ENCODE results near the gene SVOP. TPM values are rescaled to one million over a fixed set of nuclear protein-coding genes. Genes with fewer than 3 reads are reported as not detected.

SVOP gene
- total RNA-seq, 2 donors from 2014 or later: not detected

GRCh38 chr12:108981835-108982234 is 39.0 kb downstream of the SVOP start:
- H3K9ac ChIP-seq (ENCODE audit: extremely low read depth, low read length, poor library complexity, severe bottlenecking): no peak overlapping the region
- H3K27me3 ChIP-seq (ENCODE audit: control insufficient read depth, insufficient read depth, low read length, poor library complexity, severe bottlenecking): peaks cover 12% of the 10 kb centered on the region
- H3K36me3 Mint-ChIP-seq (ENCODE audit: low read depth): no peaks in the 10 kb centered on the region
- no peak overlapping the region for H3K4me3 ChIP-seq (ENCODE audit: low read length)
- DNase-seq: no peak
- 70 to 75% methylated on average over 4 of the region's 4 CpGs for WGBS, 2 experiments (ENCODE audit: insufficient coverage in 1 of 2, insufficient read length in 1 of 2)
- H3K27ac Mint-ChIP-seq: no peak overlapping the region
- peaks cover 2% of the 10 kb centered on the region for H3K27me3 Mint-ChIP-seq (ENCODE audit: insufficient read depth)
- no peaks in the 10 kb centered on the region for H3K9me3 Mint-ChIP-seq
- H3K27ac ChIP-seq (ENCODE audit: low read depth, low read length): no peak overlapping the region
- no peak for TF ChIP-seq CTCF (conservative IDR thresholded peaks at IDR 0.05)
- no peaks in the 10 kb centered on the region for H3K4me1 Mint-ChIP-seq
- H3K4me1 ChIP-seq (ENCODE audit: control insufficient read depth, insufficient read depth, low read length): no peaks in the 10 kb centered on the region
- H3K36me3 ChIP-seq (ENCODE audit: control insufficient read depth, insufficient read depth, low read length): no peaks in the 10 kb centered on the region
- H3K4me3 Mint-ChIP-seq: no peak overlapping the region
- peaks cover 4% of the 10 kb centered on the region for H3K9me3 ChIP-seq (ENCODE audit: control insufficient read depth, low read length)

GRCh38 chr12:108980831-108981618 is 39.8 kb downstream of the SVOP start:
- no peak overlapping the region for H3K9ac ChIP-seq (ENCODE audit: extremely low read depth, low read length, poor library complexity, severe bottlenecking)
- H3K27me3 ChIP-seq (ENCODE audit: control insufficient read depth, insufficient read depth, low read length, poor library complexity, severe bottlenecking): peaks cover 7% of the 10 kb centered on the region
- no peaks in the 10 kb centered on the region for H3K4me1 ChIP-seq (ENCODE audit: control insufficient read depth, insufficient read depth, low read length)
- no peaks in the 10 kb centered on the region for H3K9me3 Mint-ChIP-seq
- no peak overlapping the region for H3K4me3 ChIP-seq (ENCODE audit: low read length)
- H3K27ac ChIP-seq (ENCODE audit: low read depth, low read length): no peak overlapping the region
- peaks cover 4% of the 10 kb centered on the region for H3K9me3 ChIP-seq (ENCODE audit: control insufficient read depth, low read length)
- no peak for TF ChIP-seq CTCF (conservative IDR thresholded peaks at IDR 0.05)
- no peaks in the 10 kb centered on the region for H3K4me1 Mint-ChIP-seq
- no peak overlapping the region for H3K27ac Mint-ChIP-seq
- no peaks in the 10 kb centered on the region for H3K36me3 ChIP-seq (ENCODE audit: control insufficient read depth, insufficient read depth, low read length)
- 69 to 72% methylated on average over 6 to 9 of the region's 9 CpGs for WGBS, 2 experiments (ENCODE audit: insufficient coverage in 1 of 2, insufficient read length in 1 of 2)
- H3K36me3 Mint-ChIP-seq (ENCODE audit: low read depth): no peaks in the 10 kb centered on the region
- H3K27me3 Mint-ChIP-seq (ENCODE audit: insufficient read depth): peaks cover 2% of the 10 kb centered on the region
- DNase-seq: no peak
- H3K4me3 Mint-ChIP-seq: no peak overlapping the region

GRCh38 chr12:108977360-108977759 is 43.5 kb downstream of the SVOP start:
- no peaks in the 10 kb centered on the region for H3K27me3 Mint-ChIP-seq (ENCODE audit: insufficient read depth)
- 79 to 86% methylated on average over 2 to 4 of the region's 4 CpGs for WGBS, 2 experiments (ENCODE audit: insufficient coverage in 1 of 2, insufficient read length in 1 of 2)
- Histone ChIP-seq H3K9ac (ENCODE audit: extremely low read depth, low read length, poor library complexity, severe bottlenecking) (no peak overlapping the region), H3K27ac (ENCODE audit: low read depth, low read length) (no peak overlapping the region), H3K27me3 (ENCODE audit: control insufficient read depth, insufficient read depth, low read length, poor library complexity, severe bottlenecking) (peaks cover 7% of the 10 kb centered on the region), H3K4me3 (ENCODE audit: low read length) (no peak overlapping the region), H3K36me3 (ENCODE audit: control insufficient read depth, insufficient read depth, low read length) (no peaks in the 10 kb centered on the region), H3K9me3 (ENCODE audit: control insufficient read depth, low read length) (peaks cover 3% of the 10 kb centered on the region), H3K4me1 (ENCODE audit: control insufficient read depth, insufficient read depth, low read length) (no peaks in the 10 kb centered on the region)
- H3K4me3 Mint-ChIP-seq: no peak overlapping the region
- no peaks in the 10 kb centered on the region for H3K9me3 Mint-ChIP-seq
- TF ChIP-seq CTCF (conservative IDR thresholded peaks at IDR 0.05): no peak
- no peaks in the 10 kb centered on the region for H3K36me3 Mint-ChIP-seq (ENCODE audit: low read depth)
- no peak overlapping the region for H3K27ac Mint-ChIP-seq
- H3K4me1 Mint-ChIP-seq: no peaks in the 10 kb centered on the region
- DNase-seq: no peak
